Measurements from ENCODE around the gene PKLR.

DNA sequence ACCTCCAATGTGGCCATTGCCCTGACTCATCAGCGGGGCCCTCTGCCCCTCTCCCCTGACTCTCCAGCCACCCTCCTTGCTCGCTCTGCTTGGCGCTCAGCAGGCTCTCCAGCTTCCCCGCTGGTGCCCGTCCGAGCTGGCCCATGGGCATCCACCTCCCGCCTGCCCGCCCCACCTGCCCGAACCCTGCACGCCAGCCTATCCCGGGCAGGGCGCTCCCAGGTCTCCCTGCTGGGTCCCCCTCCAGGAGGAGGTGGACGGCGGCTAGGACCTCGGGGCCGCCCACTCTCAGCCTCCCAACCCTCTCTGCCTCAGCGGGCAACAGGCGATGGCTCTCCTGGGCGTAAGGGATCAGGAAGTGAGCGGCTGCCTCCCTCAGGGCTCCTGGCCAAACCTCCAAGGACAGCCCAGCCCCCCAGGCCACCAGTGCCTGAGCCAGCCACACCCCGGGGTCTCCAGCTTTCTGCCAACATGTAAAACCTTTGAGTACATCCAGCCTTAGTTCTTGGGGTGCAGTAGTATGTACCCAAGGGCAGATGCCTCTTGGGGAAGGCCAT, 13.2 kb downstream of the PKLR start:
- TF ChIP-seq ELF1 (IDR thresholded peaks at IDR 0.05; ENCODE audit: borderline replicate concordance, low read depth) (no peak), YY1 (IDR thresholded peaks at IDR 0.05; ENCODE audit: extremely low read depth, insufficient replicate concordance, low read depth, low read length) (no peak)
- TF ChIP-seq, protein P1, sequence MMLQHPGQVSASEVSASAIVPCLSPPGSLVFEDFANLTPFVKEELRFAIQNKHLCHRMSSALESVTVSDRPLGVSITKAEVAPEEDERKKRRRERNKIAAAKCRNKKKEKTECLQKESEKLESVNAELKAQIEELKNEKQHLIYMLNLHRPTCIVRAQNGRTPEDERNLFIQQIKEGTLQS (IDR thresholded peaks at IDR 0.05): no peak
